Hematopoietic multipotent progenitor cell treated with erythropoietin and hydrocortisone succinate and interleukin-3 and kit ligand, for 6 days (in vitro differentiated cells): ENCODE data around the gene RNF5.
"Not testable (repeated sequence)": the region's sequence is repeated elsewhere in the genome, so short reads cannot be mapped to it uniquely, and the experiment has no call there.

Experiments used
- DNase-seq: peaks from one replicate; pipeline ENCODE4 v3.0.0-alpha.2; 2015

Gene RNF5

GRCh38 chr6:32211432-32211831 is 33.2 kb downstream of the RNF5 start:
- not testable (repeated sequence) for DNase-seq

- no peak for DNase-seq
These were observed 34.0 kb downstream of the RNF5 start for GRCh38 chr6:32212076-32212760.

- no peak for DNase-seq
These were observed 35.4 kb downstream of the RNF5 start for GRCh38 chr6:32213649-32214048.

- peak; percentile 9 for DNase-seq
These were observed 35.9 kb downstream of the RNF5 start for GRCh38 chr6:32214126-32214525.

GRCh38 chr6:32215617-32216016 is 37.4 kb downstream of the RNF5 start:
- no peak for DNase-seq

GRCh38 chr6:32216285-32216684 is 38.1 kb downstream of the RNF5 start:
- peak; percentile 48 for DNase-seq

- no peak for DNase-seq
These were observed 38.8 kb downstream of the RNF5 start for GRCh38 chr6:32216998-32217397.

- DNase-seq = no peak
These were observed 40.0 kb downstream of the RNF5 start for GRCh38 chr6:32218167-32218566.

- DNase-seq = no peak
These were observed 41.8 kb downstream of the RNF5 start for GRCh38 chr6:32220021-32220420.

GRCh38 chr6:32222333-32223230 is 44.4 kb downstream of the RNF5 start:
- no peak for DNase-seq

- no peak for DNase-seq
These were observed 45.3 kb downstream of the RNF5 start, which contains the start of gene NOTCH4 for GRCh38 chr6:32223258-32224235. NOTCH4 (minus strand) TSS chr6:32224067; CDS start chr6:32223928, 139 bp downstream.

GRCh38 chr6:32224696-32225095 is 46.5 kb downstream of the RNF5 start:
- no peak for DNase-seq

GRCh38 chr6:32226434-32226833 is 48.2 kb downstream of the RNF5 start:
- no peak for DNase-seq
